ENCODE measurements around the gene LATS2.
"Not testable (repeated sequence)": the region's sequence is repeated elsewhere in the genome, so short reads cannot be mapped to it uniquely, and the experiment has no call there.

Gene LATS2

DNA sequence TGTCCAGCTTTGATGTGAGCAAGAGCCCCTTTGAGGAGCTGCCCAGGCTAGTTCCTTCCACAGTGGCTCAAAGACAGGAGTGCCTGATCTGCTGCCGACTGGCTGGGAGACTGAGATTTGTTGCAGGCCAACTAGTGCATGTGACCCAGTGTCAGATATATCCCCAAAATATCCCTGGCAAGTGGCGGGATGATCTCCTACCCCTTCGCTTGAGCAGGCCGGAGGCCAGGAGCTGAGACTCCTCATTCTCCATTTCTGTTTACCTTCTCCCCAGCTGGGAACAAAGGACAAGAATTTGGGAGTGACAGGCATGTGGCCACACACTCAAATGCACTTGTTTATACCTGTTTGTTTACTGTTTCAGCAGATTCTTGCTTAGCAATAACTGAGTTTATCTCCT lies 121.7 kb downstream of the LATS2 start:
- POLR2A ChIA-PET = interaction anchor here (1.0 kb wide), 1 partner anchor 236 kb away, joined by 5 read pairs; the partner anchor contains the start of genes MRPL57 and SKA3
- no peak for TF ChIP-seq ARNT (IDR thresholded peaks at IDR 0.05)
- TF ChIP-seq ZNF384 (IDR thresholded peaks at IDR 0.05) = no peak
- TF ChIP-seq BHLHE40 (IDR thresholded peaks at IDR 0.05; ENCODE audit: borderline replicate concordance) = no peak
- TF ChIP-seq FOXA1 (IDR thresholded peaks at IDR 0.05) = no peak
- TF ChIP-seq NFRKB (IDR thresholded peaks at IDR 0.05) = no peak
- TF ChIP-seq FOXK2 (IDR thresholded peaks at IDR 0.05) = no peak
- no peak for TF ChIP-seq FOXM1 (IDR thresholded peaks at IDR 0.05; ENCODE audit: borderline replicate concordance)
- no peak for TF ChIP-seq ELF4 (IDR thresholded peaks at IDR 0.05)
- TF ChIP-seq SUZ12 (IDR thresholded peaks at IDR 0.05) = no peak
- no peak for TF ChIP-seq L3MBTL2 (conservative IDR thresholded peaks at IDR 0.05)
- TF ChIP-seq TARDBP (IDR thresholded peaks at IDR 0.05) = no peak
- TF ChIP-seq SP1 (IDR thresholded peaks at IDR 0.05) = no peak
- no peak for TF ChIP-seq PKNOX1 (IDR thresholded peaks at IDR 0.05)
- no peak for TF ChIP-seq HDGF (IDR thresholded peaks at IDR 0.05; ENCODE audit: borderline replicate concordance)
- no peak for TF ChIP-seq CTBP1 (IDR thresholded peaks at IDR 0.05; ENCODE audit: borderline replicate concordance)
- CTCF ChIA-PET = no interaction called here
- DNase-seq (ENCODE audit: extremely low spot score) = no peak

GRCh38 chr13:20938302-20938701 lies 123.1 kb downstream of the LATS2 start:
- no peak for DNase-seq (ENCODE audit: extremely low spot score)
- no peak for TF ChIP-seq L3MBTL2 (conservative IDR thresholded peaks at IDR 0.05)
- TF ChIP-seq ZNF384 (IDR thresholded peaks at IDR 0.05) = no peak
- no peak for TF ChIP-seq ARNT (IDR thresholded peaks at IDR 0.05)
- TF ChIP-seq BHLHE40 (IDR thresholded peaks at IDR 0.05; ENCODE audit: borderline replicate concordance) = no peak
- TF ChIP-seq CTBP1 (IDR thresholded peaks at IDR 0.05; ENCODE audit: borderline replicate concordance) = no peak
- no peak for TF ChIP-seq HDGF (IDR thresholded peaks at IDR 0.05; ENCODE audit: borderline replicate concordance)
- no peak for TF ChIP-seq SUZ12 (IDR thresholded peaks at IDR 0.05)
- no peak for TF ChIP-seq TARDBP (IDR thresholded peaks at IDR 0.05)
- no peak for TF ChIP-seq LEF1 (IDR thresholded peaks at IDR 0.05; ENCODE audit: borderline replicate concordance)
- TF ChIP-seq FOXA1 (IDR thresholded peaks at IDR 0.05) = no peak
- TF ChIP-seq SP1 (IDR thresholded peaks at IDR 0.05) = no peak
- ChIA-PET CTCF (no interaction called here), POLR2A (no interaction called here)

DNA sequence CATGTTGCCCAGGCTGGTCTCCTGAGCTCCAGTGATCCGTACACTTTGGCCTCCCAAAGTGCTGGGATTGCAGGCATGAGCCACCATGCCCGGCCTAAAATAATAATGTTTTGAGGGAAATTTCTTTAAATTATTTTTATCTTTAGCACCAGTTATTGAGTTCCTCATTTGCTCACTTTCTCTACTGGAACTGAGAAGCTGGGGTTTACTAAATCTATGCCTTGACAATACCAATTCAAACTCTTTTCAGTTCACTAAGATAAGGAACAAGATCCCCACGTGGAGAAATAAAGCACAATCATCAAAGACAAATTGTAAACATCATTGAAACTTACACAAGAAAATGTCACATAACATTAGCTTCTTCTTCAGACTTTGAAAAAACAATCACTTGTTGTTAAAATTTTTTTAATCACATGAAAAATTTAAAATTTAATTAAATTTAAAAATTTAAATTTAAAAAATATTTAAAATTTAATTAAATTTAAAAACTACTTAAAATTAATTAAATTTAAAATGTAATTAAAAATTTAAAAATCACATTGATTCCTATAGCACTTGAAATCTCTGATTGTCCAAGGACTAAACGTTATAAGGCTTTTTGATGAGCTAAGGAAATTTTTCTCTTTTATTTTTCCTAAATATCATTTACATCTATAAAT lies 133.7 kb downstream of the LATS2 start:
- no peak for DNase-seq (ENCODE audit: extremely low spot score)
- TF ChIP-seq L3MBTL2 (conservative IDR thresholded peaks at IDR 0.05) (no peak), FOXA1 (IDR thresholded peaks at IDR 0.05) (no peak), BHLHE40 (IDR thresholded peaks at IDR 0.05; ENCODE audit: borderline replicate concordance) (no peak), TARDBP (IDR thresholded peaks at IDR 0.05) (no peak), ARNT (IDR thresholded peaks at IDR 0.05) (no peak), FOXM1 (IDR thresholded peaks at IDR 0.05; ENCODE audit: borderline replicate concordance) (no peak), SP1 (IDR thresholded peaks at IDR 0.05) (no peak), SUZ12 (IDR thresholded peaks at IDR 0.05) (no peak), ELF4 (IDR thresholded peaks at IDR 0.05) (no peak), LEF1 (IDR thresholded peaks at IDR 0.05; ENCODE audit: borderline replicate concordance) (no peak), NFRKB (IDR thresholded peaks at IDR 0.05) (no peak), CTBP1 (IDR thresholded peaks at IDR 0.05; ENCODE audit: borderline replicate concordance) (no peak)
- ChIA-PET POLR2A (no interaction called here), CTCF (interaction anchor here (0.7 kb wide), 1 partner anchor 746 kb away, joined by 3 read pairs; no protein-coding TSS in a partner anchor)

DNA sequence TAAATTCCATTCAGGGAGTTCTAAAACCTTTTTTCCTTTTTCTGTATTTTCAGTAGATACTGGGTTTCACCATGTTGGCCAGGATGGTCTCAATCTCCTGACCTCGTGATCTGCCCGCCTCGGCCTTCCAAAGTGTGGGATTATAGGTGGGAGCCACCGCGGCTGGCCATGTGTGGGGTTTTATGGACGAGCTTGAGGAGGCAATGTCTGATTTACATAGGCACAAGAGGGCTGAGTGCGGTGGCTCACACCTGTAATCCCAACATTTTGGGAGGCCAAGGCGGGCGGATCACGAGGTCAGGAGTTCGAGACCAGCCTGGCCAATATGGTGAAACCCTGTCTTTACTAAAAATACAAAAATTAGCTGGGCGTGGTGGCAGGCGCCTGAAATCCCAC lies 136.0 kb downstream of the LATS2 start:
- CTCF ChIA-PET = interaction anchor here (0.6 to 1.5 kb wide), 9 partner anchors 10 to 729 kb away, joined by 3 to 6 read pairs (median 3); no protein-coding TSS in a partner anchor
- POLR2A ChIA-PET = interaction anchor here (0.8 to 1.6 kb wide), 2 partner anchors 23 to 251 kb away, joined by 3 to 8 read pairs; partner anchors contain the start of genes MRPL57, SKA3 and XPO4

DNA sequence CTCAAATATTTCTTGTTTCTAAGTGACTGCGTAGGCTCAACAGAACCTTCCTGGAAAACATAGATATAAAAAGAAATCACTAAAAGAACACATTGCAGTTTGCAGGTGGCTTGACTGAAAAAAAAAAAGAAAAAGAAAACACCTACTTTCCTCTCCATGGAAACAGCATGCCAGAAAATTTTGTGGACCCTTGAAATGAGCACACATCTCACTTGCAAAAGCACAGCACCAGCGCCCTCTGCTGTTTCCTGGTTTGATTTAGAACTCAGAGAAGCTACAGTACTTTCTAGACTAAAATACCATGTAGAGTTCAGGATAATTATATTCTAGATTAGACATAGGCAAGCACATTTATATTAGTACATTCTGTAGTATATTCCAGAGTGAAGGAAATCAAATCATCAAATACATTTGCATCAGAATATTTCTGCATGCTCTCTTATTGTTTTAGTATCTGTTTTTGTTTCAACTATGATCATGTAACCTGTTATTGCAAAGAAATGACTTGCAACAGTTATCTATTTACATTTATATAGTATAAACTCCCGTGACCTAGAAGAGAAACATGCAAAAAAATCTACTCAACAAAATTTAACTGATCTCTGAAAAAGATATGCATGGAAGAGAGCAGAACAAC lies 136.5 kb downstream of the LATS2 start:
- DNase-seq (ENCODE audit: extremely low spot score) = peak; percentile 47
- ChIA-PET CTCF (interaction anchor here (0.6 to 1.5 kb wide), 13 partner anchors 10 to 746 kb away, joined by 3 to 6 read pairs (median 3); no protein-coding TSS in a partner anchor), POLR2A (interaction anchor here (0.8 to 1.6 kb wide), 3 partner anchors 22 to 252 kb away, joined by 3 to 8 read pairs (median 3); partner anchors contain the start of genes MRPL57, SKA3 and XPO4)
- TF ChIP-seq TARDBP (IDR thresholded peaks at IDR 0.05) = no peak
- peak; percentile 65 for TF ChIP-seq ZNF384 (IDR thresholded peaks at IDR 0.05)

More for the DNA sequence above, 136.0 kb downstream of the LATS2 start:
- not testable (repeated sequence) for DNase-seq (ENCODE audit: extremely low spot score)

DNA sequence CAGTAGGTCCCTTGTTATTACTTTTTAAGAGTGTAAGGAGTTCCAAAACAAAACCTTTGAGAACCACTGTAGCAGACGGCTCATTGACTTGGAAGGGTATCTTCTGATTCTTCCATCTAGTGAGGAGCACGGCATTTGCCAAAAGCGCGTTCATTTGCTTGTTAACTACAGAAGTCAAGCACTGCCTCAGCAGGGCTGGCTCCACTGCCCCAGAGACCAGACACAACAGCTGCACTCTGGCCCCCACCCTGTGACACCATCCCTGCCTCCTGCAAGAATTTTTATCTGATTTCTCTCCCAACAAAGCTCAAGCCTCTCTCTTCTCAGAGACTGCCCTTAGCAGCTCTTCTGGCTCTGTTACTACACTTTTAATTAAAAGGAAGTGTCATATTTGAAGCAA lies 138.1 kb downstream of the LATS2 start:
- POLR2A ChIA-PET = interaction anchor here (1.3 kb wide), 1 partner anchor 21 kb away, joined by 3 read pairs; the partner anchor contains the start of gene XPO4
- CTCF ChIA-PET = no interaction called here
- TF ChIP-seq TARDBP (IDR thresholded peaks at IDR 0.05) (no peak), FOXA1 (IDR thresholded peaks at IDR 0.05) (no peak), LEF1 (IDR thresholded peaks at IDR 0.05; ENCODE audit: borderline replicate concordance) (no peak), PKNOX1 (IDR thresholded peaks at IDR 0.05) (no peak), NFRKB (IDR thresholded peaks at IDR 0.05) (no peak), ARNT (IDR thresholded peaks at IDR 0.05) (no peak), CTBP1 (IDR thresholded peaks at IDR 0.05; ENCODE audit: borderline replicate concordance) (no peak), HDGF (IDR thresholded peaks at IDR 0.05; ENCODE audit: borderline replicate concordance) (no peak), L3MBTL2 (conservative IDR thresholded peaks at IDR 0.05) (no peak), FOXM1 (IDR thresholded peaks at IDR 0.05; ENCODE audit: borderline replicate concordance) (no peak), FOXK2 (IDR thresholded peaks at IDR 0.05) (no peak), SUZ12 (IDR thresholded peaks at IDR 0.05) (no peak), ELF4 (IDR thresholded peaks at IDR 0.05) (no peak)

More for the DNA sequence above, 138.1 kb downstream of the LATS2 start:
- DNase-seq (ENCODE audit: extremely low spot score) = no peak
